Activated CD4-positive, alpha-beta T cell treated with anti-CD3 and anti-CD28 coated beads, Interleukin-2, amount 50 U/mL, for 16 hours (primary cell): ENCODE measurements around the gene ALDH1A3.

Source experiments
- DNase-seq: peaks from one replicate; pipeline ENCODE4 v3.0.0-alpha.2; 2020

The ALDH1A3 gene

DNA sequence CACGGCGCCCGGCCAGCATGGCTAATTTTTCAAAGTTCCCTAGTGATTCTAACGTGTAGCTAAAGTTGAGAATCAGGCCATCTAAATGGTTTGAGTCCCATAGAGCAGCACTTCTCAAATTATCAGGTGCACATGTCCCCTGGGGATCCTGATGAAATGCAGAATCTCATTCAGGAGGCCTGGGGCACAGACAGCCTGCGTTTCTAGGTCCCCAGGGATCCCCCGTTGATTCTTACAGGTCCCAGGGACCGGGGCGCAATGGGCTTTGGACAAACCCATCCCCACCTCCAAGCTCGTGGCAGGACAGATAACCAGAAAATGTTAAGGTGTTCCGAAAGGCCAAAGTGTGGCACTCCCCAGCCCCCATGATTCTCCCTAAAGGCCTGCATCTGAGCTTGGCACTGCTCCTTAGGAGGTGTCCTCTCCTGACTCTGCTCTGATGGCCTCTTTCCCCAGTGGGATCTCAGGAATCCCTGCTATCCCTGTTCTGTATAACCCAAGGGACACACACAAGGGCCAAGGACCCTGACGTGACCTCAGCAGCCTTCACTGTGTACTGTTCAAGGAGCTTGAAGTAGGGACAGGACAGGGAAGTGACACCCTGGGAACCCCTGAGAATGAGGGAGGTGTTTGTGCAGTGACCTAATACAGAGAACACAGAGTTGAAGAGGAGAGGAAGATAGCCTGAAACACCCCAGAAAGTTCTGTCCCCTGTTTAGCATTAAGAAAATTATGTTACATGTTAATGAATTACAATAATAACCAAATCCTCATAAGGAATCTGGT is 47.5 kb downstream of the ALDH1A3 start:
- DNase-seq: no peak

GRCh38 chr15:100928632-100929280 is 49.1 kb downstream of the ALDH1A3 start:
- DNase-seq: no peak

GRCh38 chr15:100929641-100930042 is 50.0 kb downstream of the ALDH1A3 start:
- no peak for DNase-seq

DNA sequence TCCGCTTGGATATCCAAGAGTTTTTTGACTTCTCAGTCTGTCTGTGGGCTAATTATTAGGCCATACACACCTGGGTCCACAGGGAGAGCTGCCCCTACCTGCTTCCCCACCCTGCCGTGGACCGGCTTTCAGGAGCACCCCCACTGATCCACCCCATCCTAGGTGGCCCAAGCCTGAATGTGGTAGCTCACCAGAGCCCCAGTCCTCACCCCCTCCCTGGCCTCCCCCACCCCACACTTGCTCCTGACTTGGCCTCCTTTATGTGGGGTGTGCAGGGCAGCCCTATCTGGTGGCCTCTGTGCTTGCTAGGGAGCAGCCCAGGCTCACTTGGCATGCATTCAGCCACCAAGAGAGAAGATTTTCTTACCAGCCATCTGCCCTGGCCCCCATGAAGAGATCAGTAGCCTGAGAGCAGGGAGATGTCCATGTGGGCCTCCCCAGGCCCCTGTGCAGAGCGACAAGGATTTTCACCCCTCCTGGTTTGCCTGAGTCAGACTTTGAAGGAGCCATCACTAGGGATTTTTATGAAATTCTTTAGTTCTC is 50.7 kb downstream of the ALDH1A3 start:
- no peak for DNase-seq

GRCh38 chr15:100931143-100931890 is 51.7 kb downstream of the ALDH1A3 start:
- DNase-seq: no peak

GRCh38 chr15:100932676-100933348 is 53.2 kb downstream of the ALDH1A3 start:
- no peak for DNase-seq

DNA sequence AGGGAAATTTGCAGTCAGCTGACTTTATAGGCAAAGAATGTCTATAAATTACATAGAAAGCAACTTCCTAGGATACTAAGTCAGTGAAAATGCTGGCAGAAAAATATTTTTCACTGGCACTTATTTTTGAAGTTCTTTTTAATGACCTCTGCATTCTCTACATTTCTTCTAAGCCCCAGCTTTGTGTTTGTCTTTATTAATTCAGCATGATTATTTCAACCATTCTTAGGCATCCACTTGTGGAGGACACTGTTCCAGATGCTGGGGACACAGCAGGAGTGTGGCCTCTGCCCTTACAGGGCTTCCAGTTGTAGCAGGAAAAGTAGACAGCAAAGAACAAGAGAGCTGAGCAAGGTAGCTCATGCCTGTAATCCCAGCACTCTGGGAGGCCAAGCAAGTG is 54.5 kb downstream of the ALDH1A3 start:
- DNase-seq: no peak

GRCh38 chr15:100934726-100935125 is 55.1 kb downstream of the ALDH1A3 start:
- no peak for DNase-seq

GRCh38 chr15:100937171-100937570 is 57.5 kb downstream of the ALDH1A3 start:
- DNase-seq: no peak

DNA sequence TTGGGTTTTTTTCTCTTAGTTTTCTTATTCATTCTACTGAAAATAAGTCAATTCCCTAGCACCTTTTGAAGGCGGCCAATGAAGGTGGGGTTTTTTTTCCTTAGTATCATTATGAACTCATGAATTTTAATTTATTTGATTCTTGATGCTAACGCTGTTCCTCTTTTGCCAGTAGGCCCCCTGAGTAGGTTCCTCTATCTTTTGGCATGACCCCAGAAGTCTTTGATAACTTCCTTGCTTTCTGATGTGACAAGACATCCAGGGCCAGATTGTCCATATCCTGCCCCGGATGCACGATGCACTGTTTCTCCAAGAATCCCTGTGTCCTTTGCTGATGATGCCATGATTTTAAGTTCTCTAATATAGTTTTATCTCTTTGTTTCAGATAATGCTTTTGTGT is 60.2 kb downstream of the ALDH1A3 start:
- DNase-seq: no peak

DNA sequence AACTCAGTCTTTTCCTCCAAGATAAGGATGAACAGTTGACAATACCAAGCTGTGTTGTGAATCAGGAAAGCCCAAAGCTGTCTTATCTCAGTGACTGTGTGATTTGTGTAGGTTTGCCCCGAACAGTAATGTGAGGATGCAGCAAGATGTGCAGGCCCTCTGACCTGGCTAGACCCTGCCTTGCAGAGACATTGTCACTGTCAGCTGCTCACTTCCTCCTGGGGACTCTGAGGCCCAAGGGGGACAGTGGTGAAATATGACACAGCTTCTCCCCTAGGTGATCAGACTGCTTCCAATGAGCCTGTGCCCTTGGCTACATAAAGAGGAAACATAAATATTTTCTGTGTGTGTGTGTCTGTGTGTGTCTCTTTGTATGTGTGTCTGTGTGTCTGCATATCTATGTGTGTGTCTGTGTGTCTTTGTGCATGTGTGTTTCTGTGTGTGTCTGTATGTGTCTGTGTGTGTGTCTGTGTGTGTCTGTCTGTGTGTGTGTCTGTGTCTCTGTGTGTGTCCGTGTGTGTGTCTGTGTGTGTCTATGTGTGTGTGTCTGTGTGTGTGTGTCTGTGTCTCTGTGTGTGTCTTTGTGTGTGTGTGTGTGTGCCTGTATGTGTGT is 61.2 kb downstream of the ALDH1A3 start:
- no peak for DNase-seq

- DNase-seq: no peak
Measured at GRCh38 chr15:100941536-100941935, 61.9 kb downstream of the ALDH1A3 start.

GRCh38 chr15:100942656-100943425 is 63.2 kb downstream of the ALDH1A3 start:
- no peak for DNase-seq

- DNase-seq: no peak
Measured at GRCh38 chr15:100944244-100944895, 64.7 kb downstream of the ALDH1A3 start.

- no peak for DNase-seq
Measured at GRCh38 chr15:100944986-100945385, 65.4 kb downstream of the ALDH1A3 start.

- no peak for DNase-seq
Measured at GRCh38 chr15:100947760-100948429, 68.3 kb downstream of the ALDH1A3 start.

DNA sequence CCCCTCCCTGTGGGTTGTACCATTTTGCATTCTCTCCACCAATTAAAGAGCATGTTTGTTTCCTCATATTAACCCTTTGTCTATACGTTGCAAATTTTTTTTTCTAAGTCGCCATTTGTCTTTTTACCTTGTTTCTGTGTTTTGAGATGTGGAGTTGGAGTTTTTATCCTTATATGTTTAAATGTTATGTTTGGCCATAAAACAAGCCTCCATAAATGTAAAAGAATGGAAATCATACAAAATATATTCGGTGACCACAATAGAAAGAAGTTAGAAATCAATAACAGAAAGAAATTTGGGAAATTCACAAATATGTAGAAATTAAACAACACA is 68.8 kb downstream of the ALDH1A3 start:
- DNase-seq: no peak

GRCh38 chr15:100949691-100950090 is 70.1 kb downstream of the ALDH1A3 start:
- DNase-seq: no peak

DNA sequence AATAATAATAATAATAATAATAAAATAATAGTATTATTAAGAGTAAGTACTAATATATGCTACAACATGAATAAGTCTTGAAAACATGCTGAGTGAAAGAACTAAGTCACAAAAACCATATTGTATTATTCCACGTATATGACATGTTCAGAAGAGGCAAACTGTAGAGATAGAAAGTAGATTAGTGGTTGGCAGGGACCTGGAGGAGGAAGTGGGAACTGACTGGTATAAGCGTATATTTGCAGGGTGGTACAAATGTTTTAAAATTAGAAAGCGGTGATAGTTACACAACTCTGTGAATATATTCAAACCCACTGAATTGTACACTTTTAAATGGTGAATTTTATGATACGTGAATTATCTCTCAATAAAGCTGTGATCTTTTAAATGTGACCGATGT is 72.3 kb downstream of the ALDH1A3 start:
- no peak for DNase-seq

DNA sequence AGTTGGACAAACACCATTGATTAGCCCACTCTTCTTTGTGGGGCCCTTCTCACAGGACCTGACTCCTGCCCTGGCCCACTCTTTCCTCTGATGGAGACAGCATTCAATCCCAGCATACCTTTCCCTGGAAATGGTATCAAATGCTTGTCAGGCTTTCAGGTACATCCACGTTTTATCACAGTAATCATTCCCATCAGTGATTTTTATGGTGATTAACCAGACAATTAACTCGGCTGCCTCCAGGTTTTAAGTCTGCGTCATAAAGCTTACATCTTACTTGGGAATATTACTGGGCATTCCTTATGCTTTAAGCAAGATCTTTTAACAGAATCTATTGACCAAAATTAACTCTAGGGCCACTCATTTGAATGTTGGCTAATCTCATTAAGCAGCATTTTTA is 72.9 kb downstream of the ALDH1A3 start:
- DNase-seq: no peak
